Measurements from ENCODE around the gene DSCAML1. TPM values are rescaled to one million over a fixed set of nuclear protein-coding genes. Genes with fewer than 3 reads are reported as not detected.

The DSCAML1 gene
- total and polyA plus RNA-seq, 9 of the 15 experiments (the other 6 are each of a cell fraction or from before 2014, with no cell fraction given): not detected

GRCh38 chr11:117437791-117438130 is 359.3 kb downstream of the DSCAML1 start:
- H3K9me3 ChIP-seq (replicated peaks; ENCODE audit: control insufficient read depth, insufficient read depth, low read depth, low read length): no peaks in the 10 kb centered on the region; the same call in 1 of the 2 replicates
- no peaks in the 10 kb centered on the region for H3K9me1 ChIP-seq (ENCODE audit: control insufficient read depth, insufficient read depth, low read length)
- H4K20me1 ChIP-seq (replicated peaks; ENCODE audit: control insufficient read depth, insufficient read depth, low read length): no peaks in the 10 kb centered on the region; the same call in none of the 2 replicates
- no peak overlapping the region for H2AFZ ChIP-seq (ENCODE audit: low read depth, low read length)
- intact Hi-C loops (cut with micrococcal nuclease) (no loop called here), in situ Hi-C loops (cut with MboI) (no loop called here)
- no peak for ATAC-seq
- WGBS (ENCODE audit: insufficient coverage, low coverage, missing lambda C conversion rate): 2% methylated on average over 12 of the region's 14 CpGs
- ChIA-PET CTCF (ENCODE audit: low intra/inter-chr PET ratio) (no interaction called here), POLR2A (no interaction called here)
- H3K27ac ChIP-seq (ENCODE audit: extremely low read depth, low read depth, low read length): no peak overlapping the region
- no peak for DNase-seq (ENCODE audit: extremely low read depth in 1 of 4, low spot score in 3 of 4)
- H3K4me2 ChIP-seq (ENCODE audit: insufficient read depth, low read length): no peak overlapping the region
- H3K79me2 ChIP-seq (ENCODE audit: control insufficient read depth, insufficient read depth, low read length): no peaks in the 10 kb centered on the region
- H3K4me1 ChIP-seq (replicated peaks in 1 of 2; ENCODE audit: control insufficient read depth in 2 of 2, insufficient read depth in 2 of 2, low read length in 2 of 2): peaks cover 0 to 2% of the 10 kb centered on the region in 2 experiments; a peak in 1 of 5 replicates
- H3K4me3 ChIP-seq: no peak overlapping the region
- H3K9ac ChIP-seq (ENCODE audit: insufficient read depth in 1 of 2, low read depth in 2 of 2, low read length in 2 of 2): no peak overlapping the region
- H3K27me3 ChIP-seq (ENCODE audit: control insufficient read depth in 2 of 2, insufficient read depth in 2 of 2, low read length in 2 of 2): peaks cover 13 to 56% of the 10 kb centered on the region in 2 experiments; a peak in 4 of 5 replicates
- BruUV-seq (replicated peaks): no TSS peak
- no peaks in the 10 kb centered on the region for H3K36me3 ChIP-seq (ENCODE audit: control insufficient read depth, insufficient read depth, low read length)
- no peak for FAIRE-seq
- TF ChIP-seq PML (IDR thresholded peaks at IDR 0.05; ENCODE audit: low read length) (no peak), USF1 (CRISPR knock-in tag; IDR thresholded peaks at IDR 0.05) (no peak), SIN3B (IDR thresholded peaks at IDR 0.05; ENCODE audit: low read depth) (no peak), E2F1 (CRISPR knock-in tag; IDR thresholded peaks at IDR 0.05) (no peak), STAT6 (CRISPR knock-in tag; IDR thresholded peaks at IDR 0.05) (no peak), ZZZ3 (IDR thresholded peaks at IDR 0.05) (no peak), TCF7 (IDR thresholded peaks at IDR 0.05; ENCODE audit: borderline replicate concordance) (no peak), SAFB (IDR thresholded peaks at IDR 0.05; ENCODE audit: borderline replicate concordance, low read depth, low read length) (no peak), NR1H2 (CRISPR knock-in tag; IDR thresholded peaks at IDR 0.05) (no peak), NRF1 (conservative IDR thresholded peaks at IDR 0.05 in 1 of 2, IDR thresholded peaks at IDR 0.05 in 1 of 2) (no peak), CCAR2 (IDR thresholded peaks at IDR 0.05; ENCODE audit: low read depth, low read length) (no peak), ZNF518B (CRISPR knock-in tag; IDR thresholded peaks at IDR 0.05) (no peak), NFATC3 (IDR thresholded peaks at IDR 0.05) (no peak)

All from K562 (cell line).